HG02973 (cell line): ENCODE measurements around the gene SORCS1.

Experiments used
- ATAC-seq: cut with Tn5 transposase; IDR thresholded peaks from one replicate; pipeline ENCODE4 v1.9.1; 2021; ENCODE audit warnings: moderate library complexity; ENCODE audit not compliant: unreplicated experiment

SORCS1 gene

DNA sequence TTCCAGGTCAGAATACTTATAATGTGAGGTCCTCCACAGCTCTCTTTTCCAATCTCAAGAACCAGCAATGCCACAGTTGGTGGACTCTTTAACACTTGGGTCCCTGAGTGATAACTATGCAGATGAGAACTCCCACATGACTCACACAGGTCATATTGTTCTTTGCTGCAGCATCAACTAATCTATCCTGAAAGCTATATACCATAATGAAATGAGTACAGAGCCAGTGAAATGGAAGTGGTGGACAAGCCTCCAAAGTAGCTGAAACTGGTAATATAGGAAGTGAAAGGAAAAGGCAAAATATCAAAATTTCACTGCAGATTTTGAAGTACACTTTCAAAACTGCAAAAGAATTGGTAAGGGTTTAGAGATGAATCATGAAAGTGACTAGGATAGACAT lies 45.6 kb downstream of the SORCS1 start:
- no peak for ATAC-seq

GRCh38 chr10:107104026-107104652 lies 60.4 kb downstream of the SORCS1 start:
- ATAC-seq, result no peak

DNA sequence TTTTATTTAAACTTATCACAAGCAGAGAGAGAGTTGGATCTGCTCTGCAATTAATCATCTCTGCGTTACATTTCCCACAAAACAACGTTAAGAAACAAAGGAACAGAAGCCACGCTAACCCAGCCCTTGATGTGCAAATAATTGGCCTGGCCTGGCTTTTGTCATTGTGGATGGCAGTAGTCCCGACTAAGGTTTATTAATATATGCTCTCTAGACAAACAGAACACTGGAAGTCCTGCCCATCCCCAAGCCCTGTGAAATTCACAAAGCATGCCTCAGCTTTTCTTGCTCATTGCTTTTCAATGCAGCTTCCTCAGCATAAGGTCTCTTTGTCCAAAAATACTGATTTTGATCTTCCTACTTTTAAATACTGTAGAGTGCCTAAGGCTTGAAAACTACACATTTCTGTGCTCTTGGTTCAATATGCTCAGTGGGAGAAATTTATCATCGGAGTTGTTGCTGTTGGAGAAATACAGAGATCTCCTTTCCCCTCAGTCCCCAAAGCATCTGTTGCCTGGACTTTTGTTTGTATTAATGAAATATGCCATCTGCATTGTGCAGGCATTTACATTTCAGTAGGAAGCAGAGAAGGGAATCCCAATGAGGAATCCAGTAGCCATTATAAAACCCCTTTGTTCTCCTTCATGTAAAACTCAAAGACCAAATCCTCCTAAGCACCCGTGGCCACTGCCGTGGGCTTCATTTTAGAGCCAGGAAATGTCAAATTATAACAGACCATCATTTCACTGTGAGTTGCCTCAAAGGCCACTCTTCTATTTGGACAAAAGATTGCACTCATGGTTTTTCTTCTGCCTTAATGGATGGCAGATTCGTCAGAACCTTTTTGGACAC lies 61.1 kb downstream of the SORCS1 start:
- no peak for ATAC-seq

DNA sequence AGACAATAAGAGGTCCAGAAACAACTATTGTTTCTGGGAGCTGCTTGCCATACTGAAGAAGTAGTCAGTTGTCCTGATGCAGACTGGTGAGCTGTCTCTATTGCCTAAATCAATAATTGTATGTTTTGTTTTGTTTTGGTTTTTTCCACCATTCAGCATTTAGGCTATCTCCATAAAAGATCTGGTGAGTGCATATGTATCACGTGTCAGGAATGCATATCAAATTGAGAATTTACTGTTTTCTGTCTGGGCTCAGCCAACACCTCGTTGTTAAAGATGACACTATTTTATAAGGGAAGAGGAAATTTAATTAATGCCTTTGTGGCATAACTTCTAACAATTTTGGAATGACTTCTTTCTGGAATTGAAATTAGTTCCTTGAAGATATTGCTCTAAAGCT lies 66.2 kb downstream of the SORCS1 start:
- no peak for ATAC-seq

GRCh38 chr10:107094824-107095522 lies 69.5 kb downstream of the SORCS1 start:
- no peak for ATAC-seq

GRCh38 chr10:107092321-107092720 lies 72.2 kb downstream of the SORCS1 start:
- ATAC-seq, result no peak

GRCh38 chr10:107091126-107091525 lies 73.4 kb downstream of the SORCS1 start:
- no peak for ATAC-seq

DNA sequence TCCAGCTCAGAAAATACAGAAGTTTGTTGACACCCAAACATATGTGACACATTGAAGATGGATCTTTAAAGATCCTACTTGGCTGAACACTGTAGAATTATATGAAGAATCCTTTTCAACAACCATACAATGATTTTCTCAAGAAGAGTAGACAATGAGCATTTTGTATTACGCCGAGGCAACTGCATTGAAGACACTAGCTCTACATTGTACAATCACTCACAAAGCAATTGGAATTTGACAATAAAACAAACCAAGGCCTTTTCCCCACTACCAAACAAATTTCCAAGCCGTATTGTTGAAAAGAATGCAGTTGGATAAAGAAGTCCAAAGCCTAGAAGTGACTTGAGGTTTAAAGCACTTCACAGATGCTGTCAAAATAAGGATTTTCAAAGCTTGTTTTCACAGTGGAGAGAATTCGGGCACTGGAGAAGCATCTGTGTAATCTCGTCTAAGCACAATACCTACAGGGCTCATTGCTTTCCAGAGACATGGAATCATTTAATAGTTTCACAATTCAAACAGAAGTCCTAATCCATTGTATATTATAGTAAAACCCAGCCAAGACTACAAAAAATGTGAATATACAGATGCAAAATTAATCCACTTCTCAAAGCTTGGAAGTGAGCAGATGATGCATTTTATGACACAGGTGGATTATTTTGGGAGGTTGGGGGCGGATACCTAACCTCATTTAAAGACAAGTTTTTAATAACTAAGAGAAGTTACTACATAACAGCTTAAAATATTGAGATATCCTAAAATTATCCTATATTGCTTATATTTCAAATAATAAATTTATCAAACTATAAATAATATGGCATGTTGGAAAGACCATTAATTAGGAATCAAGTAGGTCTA lies 78.6 kb downstream of the SORCS1 start:
- no peak for ATAC-seq

DNA sequence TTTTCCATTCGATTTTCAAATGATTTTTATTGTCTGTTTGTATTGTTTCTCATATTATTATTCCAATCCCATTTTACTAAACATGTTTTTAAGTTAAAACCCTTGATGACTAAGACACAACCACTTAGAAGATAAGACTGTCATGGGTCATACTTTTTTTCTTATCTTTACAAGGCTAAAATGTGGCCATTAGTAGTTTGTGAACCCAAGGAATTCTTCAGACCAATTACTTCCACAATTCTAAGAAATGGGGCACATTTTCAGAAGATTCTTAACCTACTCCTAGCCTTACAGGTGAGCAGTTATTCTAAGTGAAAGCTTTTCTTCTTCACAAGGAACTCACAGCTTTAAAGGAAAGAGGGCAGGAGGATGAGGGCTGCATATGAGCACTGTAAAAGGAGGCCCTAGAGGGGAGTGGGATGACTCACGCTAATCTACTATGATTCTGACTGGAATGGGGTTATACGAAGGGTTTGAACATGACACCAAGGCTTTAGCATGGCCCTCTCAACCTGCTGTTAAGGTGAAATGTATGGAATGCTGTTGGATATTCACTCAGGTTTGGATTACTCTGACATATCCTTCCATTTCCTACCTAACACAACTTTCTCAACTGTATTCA lies 81.0 kb downstream of the SORCS1 start:
- ATAC-seq, result no peak

DNA sequence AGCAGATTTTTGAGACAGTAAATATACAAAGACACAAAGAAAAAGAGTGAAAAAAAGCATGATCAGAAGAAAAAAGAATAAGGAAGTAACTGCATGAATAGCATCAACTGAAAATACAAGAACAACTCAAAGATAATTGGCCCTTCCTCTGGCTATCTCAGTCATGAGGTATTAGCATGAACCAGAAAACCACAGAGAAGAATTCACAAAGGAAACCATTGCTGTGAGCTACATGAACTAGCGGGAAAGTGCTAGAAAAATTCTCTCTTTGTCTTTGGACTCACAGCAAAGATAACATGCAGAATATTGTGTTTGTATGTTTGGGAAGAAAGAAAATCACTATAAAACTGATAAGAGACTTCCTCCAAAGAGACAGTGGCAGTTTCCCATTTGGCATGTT lies 82.9 kb downstream of the SORCS1 start:
- ATAC-seq, result no peak

GRCh38 chr10:107075117-107075516 lies 89.4 kb downstream of the SORCS1 start:
- no peak for ATAC-seq

GRCh38 chr10:107072786-107073185 lies 91.7 kb downstream of the SORCS1 start:
- no peak for ATAC-seq

DNA sequence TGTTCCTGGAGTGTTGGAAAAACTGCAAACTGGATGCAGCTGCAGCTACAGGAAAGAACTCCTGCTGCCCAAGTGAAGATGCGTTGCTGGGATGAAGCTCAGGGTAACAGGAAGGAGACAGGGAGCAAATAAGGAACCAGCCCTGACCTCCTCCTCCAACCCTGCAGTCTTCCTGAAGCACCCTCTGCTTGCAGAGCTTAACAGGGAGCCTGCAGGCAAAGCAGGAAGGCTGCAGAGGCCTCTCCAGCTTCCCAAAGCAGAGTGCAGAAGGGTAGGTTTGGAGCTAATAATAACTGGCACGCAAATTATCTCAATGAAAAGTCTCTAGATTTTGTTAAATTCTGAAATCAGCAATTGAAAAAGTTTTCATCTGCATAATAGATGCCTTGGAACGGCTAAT lies 92.5 kb downstream of the SORCS1 start:
- no peak for ATAC-seq

- ATAC-seq, result no peak
These were observed 93.2 kb downstream of the SORCS1 start for GRCh38 chr10:107071301-107071700.

- ATAC-seq, result no peak
These were observed 96.7 kb downstream of the SORCS1 start for GRCh38 chr10:107067843-107068242.

- ATAC-seq, result no peak
These were observed 100.4 kb downstream of the SORCS1 start for GRCh38 chr10:107064075-107064474.

DNA sequence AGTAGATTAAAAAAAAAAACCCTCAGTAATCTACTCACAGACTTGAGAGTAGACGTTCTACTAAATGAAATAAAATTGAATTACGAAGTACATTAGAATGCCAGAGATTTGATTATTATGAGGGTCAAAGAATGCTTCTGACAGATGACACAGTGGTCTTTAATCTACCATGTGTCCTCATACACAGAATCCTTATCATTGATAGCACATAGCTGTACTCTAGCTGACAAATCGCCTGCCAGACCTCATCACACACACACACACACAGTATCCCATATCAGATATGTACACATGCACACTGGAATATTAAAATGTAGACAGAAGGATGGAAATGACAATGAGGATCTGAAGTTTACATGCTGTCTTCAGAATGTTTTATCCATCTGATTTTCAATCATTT lies 104.6 kb downstream of the SORCS1 start:
- ATAC-seq, result no peak

- no peak for ATAC-seq
These were observed 105.3 kb downstream of the SORCS1 start for GRCh38 chr10:107059068-107059804.

GRCh38 chr10:107058331-107058730 lies 106.2 kb downstream of the SORCS1 start:
- ATAC-seq, result no peak

GRCh38 chr10:107056182-107056581 lies 108.3 kb downstream of the SORCS1 start:
- ATAC-seq, result no peak
